Midbrain (tissue), 1 donor: ENCODE measurements around the gene TBC1D22B.
A peak's percentile ranks its signal among the peaks of the same experiment; 100 is the strongest.
"Not testable (repeated sequence)": the region's sequence is repeated elsewhere in the genome, so short reads cannot be mapped to it uniquely, and the experiment has no call there.

Source experiments
- DNase-seq: peaks from one replicate; lab custom pipeline; 2025; lab: John Stamatoyannopoulos, UW

TBC1D22B gene

DNA sequence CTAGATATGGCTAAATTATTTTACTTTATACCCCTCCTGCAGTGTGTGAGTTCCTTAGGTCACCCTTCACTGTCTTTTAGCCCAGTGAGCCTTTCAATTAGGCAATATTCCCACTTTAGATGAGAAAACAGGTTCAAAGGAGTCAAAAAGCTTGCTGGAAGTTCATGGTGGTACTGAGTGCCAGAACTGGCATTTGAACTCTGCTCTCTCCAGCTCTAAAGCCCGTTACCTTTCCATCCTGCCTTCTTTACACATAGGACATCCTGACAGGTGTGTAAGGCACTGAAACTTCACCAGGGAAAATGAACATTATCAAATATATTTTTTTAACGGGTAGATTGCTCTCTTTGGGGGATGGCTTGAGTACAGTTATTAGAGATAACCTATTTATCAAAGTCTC lies 11.5 kb downstream of the TBC1D22B start:
- DNase-seq, result no peak

DNA sequence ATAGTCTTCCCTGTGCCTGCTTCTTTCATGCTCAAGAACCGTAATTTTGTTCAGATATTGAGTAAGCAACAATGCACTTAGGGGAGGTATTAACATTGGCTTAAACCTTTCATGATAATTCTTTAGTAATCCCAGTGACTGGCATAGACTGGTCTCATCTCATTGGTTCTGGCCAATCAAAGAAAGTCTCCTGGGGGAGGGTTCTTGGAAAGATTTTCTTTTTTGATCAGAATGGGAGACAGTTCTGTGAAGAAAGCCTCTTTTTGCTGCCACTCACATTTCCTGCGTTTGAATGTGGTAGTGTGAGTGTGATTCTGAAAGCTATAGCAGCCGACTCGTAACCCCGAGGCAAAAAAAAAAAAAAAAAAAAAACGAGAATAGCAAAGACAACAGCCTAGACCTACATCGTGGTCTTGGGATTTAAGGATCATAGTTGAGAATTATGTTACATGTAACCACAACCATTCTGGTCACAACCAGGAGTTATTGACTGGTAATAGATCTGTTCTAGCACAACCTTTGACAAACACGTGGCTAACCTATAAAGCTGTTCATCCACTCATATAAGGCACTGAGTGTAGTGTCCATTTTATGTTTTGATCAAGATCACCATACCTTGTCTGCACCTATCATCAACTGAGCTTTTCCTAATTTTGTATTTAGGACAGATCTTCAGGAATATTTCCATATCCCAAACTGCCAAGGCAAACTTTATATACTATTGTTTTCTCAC lies 15.4 kb downstream of the TBC1D22B start:
- no peak for DNase-seq

DNA sequence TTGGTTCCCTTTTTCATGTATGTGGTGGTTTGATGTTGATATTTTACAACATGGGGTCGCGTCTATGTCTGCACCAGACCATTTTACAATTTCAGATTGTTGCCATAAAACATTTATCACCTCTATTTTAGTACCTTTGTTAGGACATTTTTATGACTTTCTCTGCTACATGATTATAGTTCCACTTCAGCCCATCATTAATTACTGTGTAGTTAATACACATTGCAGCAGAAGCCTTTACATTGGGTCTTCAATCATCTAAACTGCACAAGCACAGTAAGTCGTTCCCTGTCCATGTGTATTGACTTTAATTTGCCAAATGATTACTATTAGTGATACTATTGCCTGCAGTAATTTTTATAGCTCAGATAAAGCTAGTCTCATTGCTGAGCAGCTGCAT lies 16.1 kb downstream of the TBC1D22B start:
- no peak for DNase-seq

DNA sequence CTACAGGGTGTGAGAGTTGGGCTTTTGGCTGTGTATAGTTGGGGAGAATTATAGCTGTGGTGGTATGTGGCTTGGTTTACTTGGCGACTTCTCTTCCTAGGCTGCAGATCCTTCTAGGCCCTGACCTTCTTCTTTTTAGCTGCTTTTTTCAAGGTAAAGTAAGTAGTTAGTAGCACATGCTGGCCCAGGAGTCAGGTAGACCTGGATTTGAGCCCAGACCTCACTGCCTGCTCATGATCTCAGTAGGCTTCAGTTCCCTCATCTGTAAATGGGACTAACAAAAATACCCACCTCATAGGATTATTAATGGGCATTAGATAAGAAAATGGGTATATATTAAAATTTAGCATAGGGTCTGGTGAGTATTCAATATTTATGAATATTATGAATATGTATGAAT lies 17.8 kb downstream of the TBC1D22B start:
- no peak for DNase-seq

DNA sequence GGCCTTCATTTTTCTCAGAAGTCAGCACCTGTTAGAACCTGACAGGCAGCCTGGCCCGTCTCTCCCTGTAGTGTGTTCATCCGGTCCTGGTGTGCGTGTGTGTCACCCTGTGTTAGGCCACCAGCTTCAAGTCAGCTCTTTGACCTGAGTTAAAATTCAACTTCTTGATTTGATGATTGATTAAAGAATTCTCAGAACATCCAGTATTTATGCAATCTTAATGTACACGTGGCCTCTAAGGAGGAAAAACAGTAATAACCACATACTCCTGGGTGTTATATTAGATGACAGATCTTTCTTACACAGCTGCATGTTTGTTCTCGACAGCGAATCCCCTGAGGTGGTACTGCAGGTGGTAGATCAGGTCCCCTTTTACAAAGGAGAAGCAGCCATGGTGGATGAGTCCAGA lies 19.4 kb downstream of the TBC1D22B start:
- no peak for DNase-seq

DNA sequence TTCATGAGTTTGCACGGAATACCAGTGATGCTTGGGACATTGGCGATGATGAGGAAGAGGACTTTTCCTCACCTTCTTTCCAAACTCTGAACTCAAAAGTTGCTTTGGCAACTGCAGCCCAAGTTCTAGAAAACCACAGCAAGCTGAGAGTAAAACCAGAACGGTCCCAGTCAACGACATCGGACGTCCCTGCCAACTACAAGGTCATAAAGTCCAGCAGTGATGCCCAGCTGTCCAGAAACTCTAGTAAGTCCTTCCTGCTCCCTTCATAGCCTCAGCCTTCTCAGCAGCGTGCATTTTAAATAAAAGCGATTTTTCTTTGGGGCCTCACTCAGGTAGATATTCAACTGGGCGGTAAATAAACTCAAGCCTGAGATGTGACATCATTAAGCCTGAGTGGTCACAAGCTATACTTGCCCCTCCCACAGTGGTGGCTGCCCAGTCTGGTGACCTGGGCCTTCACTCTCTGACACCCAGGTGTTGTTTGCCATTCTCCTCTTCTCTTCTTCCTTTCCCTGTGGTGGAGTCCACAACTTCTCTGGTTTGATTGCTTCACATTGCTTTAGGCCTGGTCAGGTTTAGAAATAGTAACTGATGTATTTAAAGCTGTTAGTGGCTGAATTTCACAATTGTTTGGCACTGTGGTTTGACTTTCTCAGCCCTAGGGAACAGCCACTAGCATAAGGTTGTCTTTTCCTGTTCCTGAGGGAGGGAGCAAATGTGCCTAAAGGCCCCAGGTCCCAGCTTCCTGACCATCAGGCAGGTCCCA lies 22.0 kb downstream of the TBC1D22B start:
- no peak for DNase-seq

DNA sequence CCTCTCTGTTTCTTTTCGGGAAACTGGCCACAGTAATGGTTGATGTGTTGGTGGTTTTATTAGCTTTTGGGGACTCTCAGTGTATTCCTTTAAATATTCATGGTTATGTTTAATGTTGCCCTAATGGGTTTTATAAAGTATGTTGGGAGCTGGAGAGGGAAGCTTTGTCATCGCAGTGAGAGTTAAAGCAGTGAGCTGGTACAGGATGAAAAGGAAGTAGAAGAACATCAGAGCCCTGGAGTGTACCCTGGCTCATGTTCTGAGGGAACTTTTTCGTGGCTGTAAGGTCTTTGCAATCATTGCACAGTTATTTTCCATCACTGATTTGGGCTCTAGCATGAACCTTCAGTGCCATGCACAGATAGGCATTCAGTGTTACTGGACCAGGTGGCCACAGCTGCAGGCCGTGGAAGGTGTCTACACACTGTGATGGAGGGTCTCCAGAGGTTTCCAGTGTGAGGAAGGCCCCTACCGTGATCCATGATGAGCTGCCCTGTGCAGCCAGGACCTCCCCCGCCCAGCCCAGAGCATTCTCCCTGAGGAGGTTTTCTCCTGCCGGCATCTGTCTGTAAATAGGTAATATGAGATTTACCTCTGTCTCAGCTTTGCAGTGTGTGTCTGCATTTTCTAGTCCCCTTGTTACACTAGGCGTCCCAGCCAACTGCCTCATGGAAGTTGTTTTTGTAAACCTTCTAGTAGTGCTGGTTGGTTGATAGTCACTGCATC lies 22.8 kb downstream of the TBC1D22B start:
- DNase-seq, result no peak

DNA sequence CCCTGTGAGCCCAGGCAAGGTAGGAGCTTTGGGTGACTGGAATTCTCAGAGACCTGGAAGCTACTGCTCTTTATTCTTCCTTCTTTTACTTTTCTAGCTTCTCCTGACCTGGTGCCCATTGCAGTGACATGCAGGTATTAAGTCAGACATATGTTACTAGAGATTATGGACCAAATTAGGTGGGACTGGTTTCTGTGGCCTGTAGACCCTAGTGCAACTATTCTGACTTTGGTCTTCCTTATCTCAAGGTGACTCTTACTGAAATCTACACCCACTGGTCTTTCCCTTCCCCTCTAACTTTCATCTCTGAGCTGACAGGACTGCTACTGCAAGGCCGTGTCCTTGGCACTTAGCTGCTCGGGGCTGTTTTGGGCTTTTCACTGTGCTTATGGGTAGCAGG lies 24.8 kb downstream of the TBC1D22B start:
- no peak for DNase-seq

DNA sequence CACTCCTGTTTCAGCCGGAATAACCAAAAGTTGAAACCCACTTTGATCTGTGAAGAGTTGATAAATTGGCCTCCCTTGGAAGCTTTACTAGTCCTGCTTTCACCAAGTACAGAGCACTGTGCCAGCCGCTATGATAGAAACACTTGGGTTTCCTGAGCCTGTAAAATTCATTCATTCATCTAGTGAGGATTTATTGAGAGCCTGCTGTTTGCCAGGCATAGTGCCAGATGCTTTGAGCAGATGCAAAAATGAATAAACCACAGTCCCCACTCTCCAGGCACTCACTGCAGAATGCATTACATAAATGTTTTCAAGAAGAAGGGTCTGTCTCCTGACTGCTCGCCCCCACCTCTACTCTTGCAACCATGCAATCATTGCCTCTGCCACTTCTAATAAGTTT lies 25.7 kb downstream of the TBC1D22B start:
- no peak for DNase-seq

DNA sequence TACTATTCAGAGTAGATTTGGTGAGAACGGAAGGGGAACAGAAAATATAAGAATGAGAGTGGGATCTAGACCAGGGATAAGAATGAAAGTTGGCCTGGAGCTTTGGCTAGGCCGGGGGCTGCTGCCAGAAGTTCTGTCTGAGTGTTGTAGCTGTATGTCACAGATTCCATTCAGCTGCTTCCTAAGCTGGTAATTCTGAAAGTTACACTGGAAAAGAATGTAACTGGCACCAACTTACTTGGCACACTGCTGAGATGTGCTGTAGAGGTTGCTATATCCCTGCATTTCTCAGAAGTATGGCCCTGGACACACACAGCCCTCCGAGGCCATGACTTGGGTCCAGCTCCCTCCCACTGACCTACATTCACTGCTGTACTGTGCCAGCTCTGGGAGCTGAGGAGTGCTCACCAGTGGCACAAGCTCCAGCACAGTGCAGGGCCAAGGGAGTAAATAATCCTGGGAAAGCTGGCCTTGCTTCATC lies 26.1 kb downstream of the TBC1D22B start:
- peak; percentile 39 for DNase-seq

DNA sequence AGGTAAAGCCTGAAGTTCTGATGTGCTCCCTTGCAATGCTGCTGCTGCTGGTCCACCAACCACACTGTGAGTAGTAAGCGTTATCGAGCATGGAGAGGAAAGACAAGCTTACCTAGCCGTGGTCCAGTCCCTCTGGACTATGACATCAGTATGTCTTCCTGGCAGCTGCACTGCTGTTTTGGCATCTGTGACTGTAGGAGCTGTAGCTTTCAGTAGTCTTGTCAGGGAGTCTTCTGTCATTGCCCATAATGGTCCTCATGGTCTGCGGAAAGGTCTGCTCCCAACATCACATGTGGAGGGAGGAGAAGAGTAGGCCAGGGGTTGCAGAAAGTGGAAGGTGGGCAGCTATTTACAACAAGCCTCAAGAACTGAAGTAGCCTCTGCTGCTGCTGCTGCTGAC lies 27.2 kb downstream of the TBC1D22B start:
- DNase-seq, result no peak

DNA sequence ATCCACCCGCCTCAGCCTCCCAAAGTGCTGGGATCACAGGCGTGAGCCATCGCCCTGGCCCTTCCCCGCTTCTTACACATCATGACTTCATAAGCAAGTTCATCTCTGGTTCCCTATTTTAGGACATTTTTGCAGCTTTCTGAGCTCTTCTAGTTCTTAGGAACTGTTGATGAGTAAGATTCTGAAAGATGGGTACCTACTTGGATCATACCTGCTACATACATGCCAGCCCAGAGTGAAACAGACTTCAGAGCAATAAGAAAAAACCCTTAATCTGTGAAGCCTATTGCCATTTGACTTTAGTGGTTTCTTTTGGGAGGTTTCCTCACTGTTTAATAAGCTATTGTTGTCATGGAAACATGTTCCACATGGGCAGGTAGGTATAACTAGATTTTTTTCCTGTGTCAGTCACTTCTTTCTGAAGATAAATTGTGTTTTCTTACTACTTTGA lies 28.3 kb downstream of the TBC1D22B start:
- DNase-seq, result no peak

DNA sequence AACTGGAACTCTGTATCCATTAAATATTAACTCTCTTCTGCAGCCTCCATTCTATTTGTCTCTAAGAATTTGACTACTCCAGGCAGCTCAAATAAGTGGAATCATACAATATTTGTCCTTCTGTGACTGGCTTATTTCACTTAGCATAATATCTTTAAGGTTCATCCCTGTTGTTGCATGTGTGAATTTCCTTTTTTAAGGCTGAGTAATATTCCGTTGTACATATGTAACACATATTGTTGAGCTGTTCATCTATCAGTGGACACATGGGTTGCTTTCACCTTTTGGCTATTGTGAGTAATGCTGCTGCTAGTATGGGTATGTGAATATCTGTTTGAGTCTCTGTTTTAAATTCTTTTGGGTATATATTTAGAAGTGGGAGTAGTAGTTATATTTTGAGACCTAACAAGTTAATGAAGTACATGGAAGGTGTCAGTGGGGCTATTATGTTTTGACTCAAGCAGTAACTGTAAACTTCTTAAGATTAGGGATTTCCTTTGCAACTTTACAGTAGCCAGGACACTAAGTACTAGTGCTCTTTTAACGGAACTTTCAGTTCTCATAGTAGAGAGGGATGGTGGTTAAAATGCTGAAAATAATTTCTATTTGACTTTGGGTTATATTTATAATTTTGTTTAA lies 30.1 kb downstream of the TBC1D22B start:
- no peak for DNase-seq

DNA sequence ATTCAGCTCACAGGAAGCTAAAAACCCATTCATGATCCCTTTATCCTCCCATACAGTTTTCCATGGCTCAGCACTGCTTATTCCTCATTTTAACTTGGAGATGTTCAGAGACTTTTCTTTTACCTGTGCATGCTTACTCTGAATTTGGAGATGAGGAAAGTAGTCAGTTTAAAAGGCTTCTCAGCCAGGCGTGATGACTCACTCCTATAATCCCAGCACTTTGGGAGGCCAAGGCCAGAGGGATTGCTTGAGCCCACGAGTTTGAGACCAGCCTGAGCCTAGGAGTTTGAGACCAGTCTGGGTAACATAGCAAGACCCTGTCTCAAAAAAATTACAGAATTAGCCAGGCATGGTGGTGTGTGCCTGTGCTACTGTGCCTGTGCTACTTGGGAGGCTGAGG lies 30.7 kb downstream of the TBC1D22B start:
- no peak for DNase-seq

DNA sequence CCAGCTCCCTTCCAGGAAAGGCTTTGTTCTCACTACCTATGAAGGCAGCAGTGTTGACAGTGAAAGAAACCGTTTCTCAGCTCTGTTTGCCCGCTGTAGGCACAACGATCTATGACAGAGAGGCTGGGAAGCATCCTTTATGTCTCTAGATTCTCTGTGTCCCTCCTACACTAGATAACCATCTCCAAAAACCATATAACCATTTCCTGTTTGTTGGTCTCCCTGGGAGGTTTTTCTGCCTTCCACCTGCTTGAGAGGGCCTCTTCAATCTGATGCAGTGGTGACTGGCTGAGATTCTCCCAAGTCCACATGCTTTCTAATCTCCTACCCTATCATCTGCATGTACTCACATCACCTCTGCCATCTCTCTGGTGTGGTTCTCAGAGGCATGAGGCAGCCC lies 32.4 kb downstream of the TBC1D22B start:
- DNase-seq, result no peak

DNA sequence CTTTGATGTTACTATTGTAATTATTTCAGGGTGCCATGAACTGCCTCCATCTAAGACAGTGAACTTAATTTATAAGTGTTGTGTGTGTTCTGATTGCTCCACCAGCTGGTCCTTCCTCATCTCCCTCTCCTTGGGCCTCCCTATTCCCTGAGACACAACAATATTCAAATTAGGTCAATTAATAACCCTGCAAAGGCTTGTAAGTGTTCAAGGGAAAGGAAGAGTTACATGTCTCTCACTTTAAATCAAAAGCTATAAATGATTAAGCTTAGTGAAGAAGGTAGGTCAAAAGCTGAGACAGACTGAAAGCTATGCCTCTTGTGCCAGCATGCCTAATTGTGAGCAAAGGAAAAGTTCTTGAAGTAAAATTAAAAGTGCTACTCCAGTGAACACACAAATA lies 35.9 kb downstream of the TBC1D22B start:
- DNase-seq, result no peak

DNA sequence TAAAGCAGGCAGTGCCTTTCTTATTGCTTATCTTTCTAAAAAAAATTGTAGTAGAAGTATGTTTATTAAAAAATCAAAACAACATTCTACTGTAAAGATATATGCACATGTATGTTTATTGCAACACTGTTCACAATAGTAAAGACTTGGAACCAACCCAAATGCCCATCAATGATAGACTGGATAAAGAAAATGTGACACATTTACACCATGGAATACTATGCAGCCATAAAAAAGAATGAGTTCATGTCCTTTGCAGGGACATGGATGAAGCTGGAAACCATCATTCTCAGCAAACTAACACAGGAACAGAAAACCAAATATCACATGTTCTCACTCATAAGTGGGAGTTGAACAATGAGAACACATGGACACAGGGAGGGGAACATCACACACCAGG lies 40.1 kb downstream of the TBC1D22B start:
- DNase-seq, result not testable (repeated sequence)

DNA sequence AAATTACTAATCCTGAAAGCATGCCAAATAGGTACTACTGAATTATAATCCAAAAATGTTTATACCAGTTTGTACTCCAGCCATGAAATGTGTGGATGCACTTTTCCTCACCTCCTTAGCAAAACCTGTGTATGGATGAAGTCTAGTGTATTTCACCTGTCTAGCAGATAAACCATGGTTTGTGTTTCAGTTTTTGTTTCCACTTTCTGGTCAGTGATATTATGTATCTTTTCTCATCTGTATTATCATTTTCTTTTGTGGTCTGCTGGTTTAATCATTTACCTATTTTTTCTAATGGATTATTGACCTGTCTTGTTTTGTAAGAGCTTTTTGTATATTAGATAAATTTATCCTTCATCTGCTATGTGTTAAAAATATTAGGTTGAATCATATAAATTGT lies 41.4 kb downstream of the TBC1D22B start:
- no peak for DNase-seq

DNA sequence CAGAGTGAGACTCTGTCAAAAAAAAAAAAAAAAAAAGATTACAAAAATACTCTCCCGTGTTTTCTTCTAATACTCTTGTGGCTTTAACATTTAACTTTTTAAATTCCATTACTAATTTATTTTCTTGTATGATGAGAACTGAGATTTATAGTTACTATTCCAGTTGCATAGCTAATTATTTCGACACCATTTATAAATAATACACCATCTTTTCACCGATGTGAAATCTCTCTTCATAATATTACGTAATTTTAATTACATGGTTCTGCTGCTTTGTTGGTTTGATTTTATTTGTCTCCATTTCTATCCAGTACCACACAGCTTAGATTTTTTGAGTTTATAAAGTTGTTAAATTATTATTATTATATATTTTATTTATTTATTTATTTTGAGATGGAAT lies 42.4 kb downstream of the TBC1D22B start:
- DNase-seq, result no peak

DNA sequence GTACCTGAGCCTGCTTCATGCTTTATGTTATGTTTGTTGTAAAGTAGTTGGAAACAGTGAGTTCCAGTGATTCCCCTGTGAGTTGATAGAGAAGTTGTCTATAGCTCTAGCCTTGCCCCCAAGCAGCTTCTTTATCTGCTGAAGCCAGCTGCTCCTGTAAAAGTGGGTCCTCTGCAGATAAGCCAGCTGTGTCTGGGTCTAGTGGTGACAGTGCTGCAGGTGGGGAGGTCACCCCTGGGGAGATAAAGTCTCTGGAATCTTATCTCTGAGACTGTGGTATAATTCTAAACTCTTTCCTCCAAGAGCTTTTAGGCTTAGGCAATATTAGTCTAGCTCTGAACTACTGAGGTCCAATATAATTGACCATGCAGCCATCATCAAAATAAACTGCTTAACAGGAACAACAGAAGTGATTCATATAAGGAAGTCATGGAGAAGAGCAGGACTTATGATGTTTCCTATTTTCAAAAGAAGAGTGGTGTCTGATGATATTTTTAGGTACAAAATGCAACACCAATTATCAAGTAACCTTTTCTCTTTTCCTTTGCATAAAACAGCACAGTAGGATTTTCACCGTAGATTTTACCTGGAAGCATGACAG lies 44.6 kb downstream of the TBC1D22B start:
- no peak for DNase-seq

DNA sequence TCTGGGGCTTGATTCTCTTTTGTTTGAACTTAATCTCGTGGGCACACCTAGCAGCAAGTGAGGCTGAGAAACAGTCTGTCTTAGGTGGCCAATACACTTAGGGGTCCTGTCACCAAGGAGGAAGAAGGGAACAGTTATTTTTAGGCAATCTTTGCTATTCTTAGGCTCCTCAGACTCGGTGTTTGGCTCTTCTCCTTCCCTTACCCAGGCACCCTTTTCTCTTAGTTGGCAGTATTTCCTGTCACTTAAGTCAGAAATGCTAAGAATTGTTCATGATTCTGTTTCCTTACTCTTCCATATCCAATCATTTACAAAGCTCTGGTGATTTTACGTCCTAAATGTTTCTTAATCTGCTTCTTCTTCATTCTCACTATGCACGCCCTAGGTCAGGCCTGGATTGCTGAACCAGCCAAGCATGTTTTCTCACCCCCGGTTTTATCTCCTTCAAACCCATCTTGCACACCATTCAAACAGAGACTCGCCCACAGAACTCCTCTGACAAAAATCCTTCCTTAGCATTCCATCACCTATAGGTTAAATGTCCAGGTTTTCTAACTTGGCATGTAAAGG lies 45.6 kb downstream of the TBC1D22B start:
- DNase-seq, result no peak
